GM12892 (cell line): Measurements from ENCODE around the gene CADM4.

Experiments used
- POLR2A ChIP-seq: IDR thresholded peaks from 2 replicates; pipeline ENCODE4 v1.6.1; 2011; ENCODE audit warnings: low read depth, low read length, control low read depth
- POLR2AphosphoS5 ChIP-seq: IDR thresholded peaks from 2 replicates; pipeline ENCODE4 v1.6.1; 2011; ENCODE audit warnings: low read depth, low read length, control low read depth

DNA sequence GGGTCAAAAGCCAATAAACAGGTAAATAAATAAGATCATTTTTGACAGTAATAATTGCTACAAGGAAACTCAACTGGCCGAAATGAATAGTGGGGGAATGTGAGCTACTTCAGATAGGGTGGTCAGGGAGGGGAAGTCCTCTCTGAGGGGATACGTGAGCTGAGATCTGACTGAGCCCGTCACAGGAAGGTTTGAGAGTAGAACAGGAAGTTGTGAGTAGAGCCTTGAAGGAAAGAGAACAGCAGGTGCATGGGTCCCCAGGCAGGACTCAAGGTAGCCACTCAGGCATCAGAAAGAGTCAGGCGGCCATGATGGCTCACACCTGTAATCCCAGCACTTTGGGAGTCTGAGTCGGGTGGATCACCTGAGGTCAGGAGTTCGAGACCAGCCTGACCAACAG lies 50.0 kb downstream of the CADM4 start:
- TF ChIP-seq POLR2A (no peak), POLR2AphosphoS5 (no peak)
